ENCODE data around the gene PHACTR1.

DNA sequence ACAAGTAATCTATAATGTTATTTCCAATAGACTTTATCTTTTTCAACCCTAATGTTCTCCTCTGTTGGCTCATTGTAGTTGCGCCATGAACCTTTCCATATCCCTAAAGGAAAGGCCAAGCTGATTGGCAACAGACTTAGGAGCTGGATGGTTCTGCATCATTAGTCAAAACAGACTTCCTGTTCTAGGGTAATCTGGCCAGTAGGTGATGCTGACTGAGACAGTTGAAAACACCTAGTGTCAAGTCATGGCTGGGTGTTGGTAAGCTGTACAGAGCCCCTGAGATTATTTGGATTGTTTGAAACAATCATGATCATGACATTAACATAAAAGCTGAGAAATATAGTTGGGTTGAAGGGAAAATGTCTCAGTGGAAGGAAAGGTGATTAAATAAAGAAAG, 231.4 kb downstream of the PHACTR1 start:
- TF ChIP-seq CTCF (IDR thresholded peaks at IDR 0.05) (no peak), EP300 (IDR thresholded peaks at IDR 0.05) (no peak)
